ENCODE results near the gene SPPL2A.

DNA sequence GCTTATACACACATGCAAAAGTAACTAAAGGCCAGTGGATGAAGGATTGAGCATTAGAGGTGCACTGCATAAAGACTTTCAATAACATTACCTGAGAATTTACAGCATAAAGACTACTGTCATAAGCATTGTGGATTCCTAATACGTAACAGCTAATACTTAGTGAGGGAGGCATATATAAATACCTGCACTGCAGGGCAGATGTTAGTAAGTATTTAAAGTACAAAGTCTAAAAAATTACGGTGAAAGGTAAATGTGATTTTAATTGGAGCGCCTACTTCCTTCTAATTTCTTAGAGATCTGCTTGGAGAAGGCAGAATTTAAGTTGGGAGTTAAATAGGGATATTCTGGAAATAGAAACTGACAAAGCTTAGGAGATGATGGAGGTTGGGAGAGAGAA is 53.5 kb downstream of the SPPL2A start:
- TF ChIP-seq, protein P1, sequence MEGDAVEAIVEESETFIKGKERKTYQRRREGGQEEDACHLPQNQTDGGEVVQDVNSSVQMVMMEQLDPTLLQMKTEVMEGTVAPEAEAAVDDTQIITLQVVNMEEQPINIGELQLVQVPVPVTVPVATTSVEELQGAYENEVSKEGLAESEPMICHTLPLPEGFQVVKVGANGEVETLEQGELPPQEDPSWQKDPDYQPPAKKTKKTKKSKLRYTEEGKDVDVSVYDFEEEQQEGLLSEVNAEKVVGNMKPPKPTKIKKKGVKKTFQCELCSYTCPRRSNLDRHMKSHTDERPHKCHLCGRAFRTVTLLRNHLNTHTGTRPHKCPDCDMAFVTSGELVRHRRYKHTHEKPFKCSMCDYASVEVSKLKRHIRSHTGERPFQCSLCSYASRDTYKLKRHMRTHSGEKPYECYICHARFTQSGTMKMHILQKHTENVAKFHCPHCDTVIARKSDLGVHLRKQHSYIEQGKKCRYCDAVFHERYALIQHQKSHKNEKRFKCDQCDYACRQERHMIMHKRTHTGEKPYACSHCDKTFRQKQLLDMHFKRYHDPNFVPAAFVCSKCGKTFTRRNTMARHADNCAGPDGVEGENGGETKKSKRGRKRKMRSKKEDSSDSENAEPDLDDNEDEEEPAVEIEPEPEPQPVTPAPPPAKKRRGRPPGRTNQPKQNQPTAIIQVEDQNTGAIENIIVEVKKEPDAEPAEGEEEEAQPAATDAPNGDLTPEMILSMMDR (IDR thresholded peaks at IDR 0.05; ENCODE audit: extremely low read depth in 1 of 2, insufficient read depth in 1 of 2, low read depth in 1 of 2, low read length in 2 of 2) = no peak
- TF ChIP-seq POLR2A (IDR thresholded peaks at IDR 0.05; ENCODE audit: low read depth, low read length) = no peak
- TF ChIP-seq POLR2AphosphoS5 (IDR thresholded peaks at IDR 0.05; ENCODE audit: insufficient read depth, low read depth, low read length) = no peak
- TF ChIP-seq EZH2 (IDR thresholded peaks at IDR 0.05; ENCODE audit: borderline replicate concordance, low read depth, low read length, severe bottlenecking) = no peak
- TF ChIP-seq, protein P2, sequence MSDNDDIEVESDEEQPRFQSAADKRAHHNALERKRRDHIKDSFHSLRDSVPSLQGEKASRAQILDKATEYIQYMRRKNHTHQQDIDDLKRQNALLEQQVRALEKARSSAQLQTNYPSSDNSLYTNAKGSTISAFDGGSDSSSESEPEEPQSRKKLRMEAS (IDR thresholded peaks at IDR 0.05; ENCODE audit: insufficient read depth, insufficient read length) = no peak
- TF ChIP-seq GATA2 (IDR thresholded peaks at IDR 0.05; ENCODE audit: insufficient read depth, insufficient read length, low read depth, low read length) = no peak
- no peak for TF ChIP-seq MYC (IDR thresholded peaks at IDR 0.05; ENCODE audit: low read depth, low read length)
- TF ChIP-seq FOS (IDR thresholded peaks at IDR 0.05; ENCODE audit: borderline replicate concordance, insufficient read depth, low read length) = no peak

Measured in endothelial cell of umbilical vein (primary cell).